Peyer's patch (tissue), 4 donors: ENCODE measurements around the gene SNRNP70. TPM values are rescaled to one million over a fixed set of nuclear protein-coding genes. Genes with fewer than 3 reads are reported as not detected.

Source experiments
- DNase-seq, 3 donors: peaks; one replicate each; pipeline ENCODE4 v3.0.0-alpha.2; 2017 to 2019
- H3K27ac ChIP-seq, 4 donors: fragments of 200-600 bp; sonication (generic); one replicate each; pipeline ENCODE4 v1.5.1; 2016 to 2019
- H3K27me3 ChIP-seq, 2 donors: fragments of 200-600 bp; sonication (generic); one replicate each; pipeline ENCODE4 v1.5.1; 2019
- H3K36me3 ChIP-seq, 3 donors: fragments of 200-600 bp; sonication (generic); one replicate each; pipeline ENCODE4 v1.5.1; 2016 to 2019
- H3K4me1 ChIP-seq, 4 donors: fragments of 200-600 bp; sonication (generic); one replicate each; pipeline ENCODE4 v1.5.1; 2016 to 2019
- H3K4me3 ChIP-seq, 4 donors: fragments of 200-600 bp; sonication (generic); 1 replicate in 3 of 4; 2 replicates in 1 of 4; pipeline ENCODE4 v1.5.1; 2016 to 2019; ENCODE audit warnings: mild to moderate bottlenecking in 1 of 4
- H3K9me3 ChIP-seq, 4 donors: fragments of 200-600 bp; sonication (generic); one replicate each; pipeline ENCODE4 v1.5.1; 2016 to 2019; ENCODE audit warnings: mild to moderate bottlenecking in 1 of 4
- POLR2A ChIP-seq, 2 donors: fragments of 450-650 bp; IDR thresholded peaks; one replicate each; pipeline ENCODE4 v1.5.1; 2017; ENCODE audit warnings: antibody characterized with exemption in 2 of 2, mild to moderate bottlenecking in 2 of 2, moderate library complexity in 2 of 2
- total RNA-seq, 4 donors: library from RNA; depleted of rRNA; stranded (reverse); fragments of >200 nt; gene quantifications; one replicate each; pipeline ENCODE4 v1.1.0, GENCODE V29; 2016
- TF ChIP-seq, protein P1 (sequence below), 6 experiments: fragments of 450-650 bp in 4 of 6; fragments of 200-600 bp in 2 of 6; sonication (generic) in 1 of 6; IDR thresholded peaks; one replicate each; pipeline ENCODE4 v1.5.1; 2017 to 2019; ENCODE audit warnings: antibody characterized with exemption in 6 of 6, mild to moderate bottlenecking in 3 of 6, moderate library complexity in 1 of 6

Gene SNRNP70
- total RNA-seq, 4 donors from 2014 or later: 240 to 520 (median 395) TPM

DNA sequence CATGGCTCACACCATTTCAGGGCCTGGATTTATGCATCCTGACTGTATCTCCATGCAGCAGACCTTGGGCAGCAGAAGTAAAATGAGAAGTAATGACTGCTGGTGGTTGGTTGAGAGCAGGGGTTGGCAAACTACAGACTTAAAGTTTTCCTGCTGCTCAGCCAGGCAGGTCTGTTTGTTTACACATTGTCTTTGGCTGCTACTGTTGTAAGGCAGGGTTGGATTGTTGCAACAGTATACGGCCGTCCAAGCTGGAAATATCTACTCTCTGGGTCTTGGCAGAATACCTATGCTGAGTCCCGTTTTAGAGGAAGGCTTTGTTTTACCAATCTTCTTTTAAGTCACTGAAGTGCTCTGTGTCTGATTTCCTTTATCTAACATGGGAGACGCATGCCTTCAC lies 13.5 kb downstream of the SNRNP70 start:
- Histone ChIP-seq H3K27ac (no peak overlapping the region), H3K4me3 (no peak overlapping the region), H3K36me3 (peaks cover 0 to 100% (median 4%) of the 10 kb centered on the region in 3 donors), H3K27me3 (no peaks in the 10 kb centered on the region), H3K9me3 (no peaks in the 10 kb centered on the region), H3K4me1 (no peaks in the 10 kb centered on the region)
- no peak for DNase-seq
- TF ChIP-seq POLR2A (IDR thresholded peaks at IDR 0.05): no peak
- TF ChIP-seq, protein P1, sequence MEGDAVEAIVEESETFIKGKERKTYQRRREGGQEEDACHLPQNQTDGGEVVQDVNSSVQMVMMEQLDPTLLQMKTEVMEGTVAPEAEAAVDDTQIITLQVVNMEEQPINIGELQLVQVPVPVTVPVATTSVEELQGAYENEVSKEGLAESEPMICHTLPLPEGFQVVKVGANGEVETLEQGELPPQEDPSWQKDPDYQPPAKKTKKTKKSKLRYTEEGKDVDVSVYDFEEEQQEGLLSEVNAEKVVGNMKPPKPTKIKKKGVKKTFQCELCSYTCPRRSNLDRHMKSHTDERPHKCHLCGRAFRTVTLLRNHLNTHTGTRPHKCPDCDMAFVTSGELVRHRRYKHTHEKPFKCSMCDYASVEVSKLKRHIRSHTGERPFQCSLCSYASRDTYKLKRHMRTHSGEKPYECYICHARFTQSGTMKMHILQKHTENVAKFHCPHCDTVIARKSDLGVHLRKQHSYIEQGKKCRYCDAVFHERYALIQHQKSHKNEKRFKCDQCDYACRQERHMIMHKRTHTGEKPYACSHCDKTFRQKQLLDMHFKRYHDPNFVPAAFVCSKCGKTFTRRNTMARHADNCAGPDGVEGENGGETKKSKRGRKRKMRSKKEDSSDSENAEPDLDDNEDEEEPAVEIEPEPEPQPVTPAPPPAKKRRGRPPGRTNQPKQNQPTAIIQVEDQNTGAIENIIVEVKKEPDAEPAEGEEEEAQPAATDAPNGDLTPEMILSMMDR (IDR thresholded peaks at IDR 0.05): no peak

DNA sequence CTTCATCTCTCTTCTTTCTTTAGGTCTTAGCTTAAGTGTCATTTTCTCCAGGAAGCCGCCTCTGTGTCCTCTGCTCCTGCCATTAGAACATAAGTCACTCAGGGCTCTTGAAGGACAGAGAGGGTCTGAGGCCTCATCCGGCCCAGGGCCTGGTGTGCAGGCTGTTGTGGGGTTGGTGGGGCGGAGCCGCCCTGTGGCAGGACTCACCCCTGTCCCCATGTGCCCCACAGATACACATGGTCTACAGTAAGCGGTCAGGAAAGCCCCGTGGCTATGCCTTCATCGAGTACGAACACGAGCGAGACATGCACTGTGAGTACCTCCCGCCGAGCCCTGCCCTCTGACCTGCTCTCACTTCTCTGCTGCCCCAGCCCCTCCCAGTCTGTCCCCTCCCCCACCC lies 15.9 kb downstream of the SNRNP70 start:
- H3K36me3 ChIP-seq: peaks cover 0 to 100% (median 4%) of the 10 kb centered on the region in 3 donors

DNA sequence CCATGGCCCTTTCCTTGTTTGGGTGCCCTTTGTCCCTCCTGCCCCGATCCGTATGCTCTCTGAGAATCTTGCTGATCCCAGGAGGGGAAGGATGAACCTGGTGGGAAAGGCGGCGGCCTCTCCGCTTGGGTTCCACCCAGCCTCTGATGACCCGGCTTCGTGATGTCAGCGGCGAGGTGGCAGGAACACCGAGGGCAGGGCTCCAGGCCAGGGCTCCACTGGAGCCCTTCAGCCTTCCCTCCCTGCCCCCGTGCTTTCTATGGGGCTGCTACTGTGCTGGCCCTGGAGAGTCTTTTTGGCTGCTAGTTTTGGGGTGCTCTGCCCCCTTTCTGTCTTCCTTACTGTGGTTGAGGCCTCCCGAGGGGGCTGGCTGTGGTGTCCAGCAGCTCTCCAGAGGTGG lies 17.1 kb downstream of the SNRNP70 start:
- Histone ChIP-seq H3K27me3 (no peaks in the 10 kb centered on the region), H3K4me3 (no peak overlapping the region), H3K9me3 (no peaks in the 10 kb centered on the region), H3K27ac (no peak overlapping the region), H3K36me3 (peaks cover 0 to 100% (median 4%) of the 10 kb centered on the region in 3 donors), H3K4me1 (no peaks in the 10 kb centered on the region)
- DNase-seq: no peak
- TF ChIP-seq POLR2A (IDR thresholded peaks at IDR 0.05): no peak
- TF ChIP-seq, protein P1 (IDR thresholded peaks at IDR 0.05): no peak

More for the DNA sequence above, 15.9 kb downstream of the SNRNP70 start:
- Histone ChIP-seq H3K27ac (no peak overlapping the region), H3K4me3 (no peak overlapping the region), H3K9me3 (no peaks in the 10 kb centered on the region), H3K4me1 (no peaks in the 10 kb centered on the region), H3K27me3 (no peaks in the 10 kb centered on the region)
- no peak for TF ChIP-seq POLR2A (IDR thresholded peaks at IDR 0.05)
- TF ChIP-seq, protein P1 (IDR thresholded peaks at IDR 0.05): no peak
- DNase-seq: no peak

DNA sequence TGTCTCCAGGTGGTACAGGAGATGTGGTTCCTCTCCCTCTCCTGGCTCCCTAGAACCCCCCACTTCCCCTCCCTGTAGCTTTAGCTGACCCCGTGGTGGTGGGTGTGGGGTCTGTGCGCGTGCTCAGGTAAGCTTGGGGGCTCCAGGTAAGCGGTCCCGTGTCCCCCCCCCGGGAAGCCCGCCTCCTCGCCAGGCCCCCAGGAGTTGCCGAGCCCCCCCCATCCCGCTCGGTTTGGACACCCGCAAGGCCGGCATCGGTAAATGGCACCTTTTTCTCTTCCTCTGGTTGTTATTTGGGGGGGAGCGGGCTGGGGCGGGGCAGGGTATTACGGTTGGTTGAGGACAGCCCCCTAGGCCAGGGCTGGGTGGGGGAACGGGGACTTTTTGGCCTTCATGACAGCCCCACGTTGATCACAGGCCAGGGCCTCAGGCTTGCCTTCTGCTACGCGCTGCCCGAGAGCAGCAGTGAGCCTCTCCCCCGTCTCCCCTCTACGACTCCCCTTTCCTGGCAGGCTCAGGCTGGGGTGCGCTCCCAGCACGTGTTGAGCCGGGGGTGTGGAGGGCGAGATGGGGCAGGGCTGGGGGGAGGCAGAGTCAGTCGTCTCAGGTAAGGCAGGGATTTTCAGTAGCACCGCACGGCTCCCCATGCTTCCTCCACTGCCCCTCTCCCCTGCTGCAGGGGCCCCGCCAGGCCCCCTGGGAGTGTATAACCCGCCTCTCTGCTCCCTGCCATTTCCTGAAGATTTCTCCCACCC lies 18.3 kb downstream of the SNRNP70 start:
- H3K9me3 ChIP-seq: no peaks in the 10 kb centered on the region
- no peaks in the 10 kb centered on the region for H3K27me3 ChIP-seq
- H3K4me1 ChIP-seq: no peaks in the 10 kb centered on the region
- no peak overlapping the region for H3K4me3 ChIP-seq
- DNase-seq: no peak
- no peak overlapping the region for H3K27ac ChIP-seq
- H3K36me3 ChIP-seq: peaks cover 0 to 100% (median 3%) of the 10 kb centered on the region in 3 donors
- TF ChIP-seq, protein P1 (IDR thresholded peaks at IDR 0.05): no peak
- no peak for TF ChIP-seq POLR2A (IDR thresholded peaks at IDR 0.05)

DNA sequence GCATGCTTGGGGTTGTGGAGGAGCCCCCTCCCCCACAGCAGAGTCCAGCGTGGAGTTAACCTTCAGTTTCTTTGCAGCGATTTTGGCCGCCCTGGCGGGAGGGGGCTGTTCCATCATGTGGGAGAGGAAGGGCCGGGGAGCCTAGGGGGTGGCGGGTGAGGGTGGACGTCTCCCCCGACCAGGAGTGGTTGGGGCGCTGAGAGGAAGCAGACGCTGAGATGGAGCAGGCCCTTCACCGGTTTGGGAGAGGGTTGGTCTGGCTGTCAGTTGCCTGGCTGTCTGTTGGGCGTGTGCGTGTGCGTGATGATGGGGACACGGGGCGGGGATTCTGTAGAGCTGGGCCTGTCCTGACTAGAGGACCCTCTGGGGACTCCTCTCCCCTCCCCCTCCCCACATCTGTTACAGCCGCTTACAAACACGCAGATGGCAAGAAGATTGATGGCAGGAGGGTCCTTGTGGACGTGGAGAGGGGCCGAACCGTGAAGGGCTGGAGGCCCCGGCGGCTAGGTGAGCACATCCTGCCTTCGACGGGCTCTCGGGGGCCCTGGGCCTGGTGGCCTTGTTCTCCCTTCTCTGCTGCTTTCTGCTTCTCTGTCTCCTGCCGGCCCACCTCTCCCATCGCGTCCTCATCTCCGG lies 19.1 kb downstream of the SNRNP70 start:
- peaks cover 0 to 100% (median 0%) of the 10 kb centered on the region in 3 donors for H3K36me3 ChIP-seq
- DNase-seq: no peak

More for the DNA sequence above, 19.1 kb downstream of the SNRNP70 start:
- H3K4me3 ChIP-seq: no peak overlapping the region
- TF ChIP-seq, protein P1 (IDR thresholded peaks at IDR 0.05): no peak
- no peak for TF ChIP-seq POLR2A (IDR thresholded peaks at IDR 0.05)
- H3K27ac ChIP-seq: no peak overlapping the region
- no peaks in the 10 kb centered on the region for H3K9me3 ChIP-seq
- no peaks in the 10 kb centered on the region for H3K4me1 ChIP-seq
- no peaks in the 10 kb centered on the region for H3K27me3 ChIP-seq
